GM23248 (cell line): ENCODE measurements around the gene CIT. TPM values are rescaled to one million over a fixed set of nuclear protein-coding genes. Genes with fewer than 3 reads are reported as not detected.

Experiments
- DNase-seq: peaks from one replicate; pipeline ENCODE4 v3.0.0-alpha.2; 2015
- H2AFZ ChIP-seq: fragments of 200-600 bp; sonication (generic); 2 replicates; pipeline ENCODE4 v1.6.1; 2016; ENCODE audit warnings: antibody characterized with exemption
- H3F3A ChIP-seq: fragments of 200-600 bp; sonication (generic); 2 replicates; pipeline ENCODE4 v1.6.1; 2016; ENCODE audit warnings: mild to moderate bottlenecking, antibody characterized with exemption, mixed run types; ENCODE audit not compliant: insufficient read depth
- H3K27ac ChIP-seq: fragments of 200-600 bp; sonication (generic); 2 replicates; pipeline ENCODE4 v1.5.1; 2016; ENCODE audit warnings: mild to moderate bottlenecking
- H3K27me3 ChIP-seq: fragments of 200-600 bp; sonication (generic); replicated peaks from 2 replicates; pipeline ENCODE4 v1.6.1; 2016; ENCODE audit warnings: mild to moderate bottlenecking; ENCODE audit not compliant: insufficient read depth
- H3K36me3 ChIP-seq: fragments of 200-600 bp; sonication (generic); 2 replicates; pipeline ENCODE4 v1.6.1; 2016; ENCODE audit warnings: low read depth, mild to moderate bottlenecking
- H3K4me1 ChIP-seq: fragments of 200-600 bp; sonication (generic); 2 replicates; pipeline ENCODE4 v1.6.1; 2016; ENCODE audit warnings: mild to moderate bottlenecking; ENCODE audit not compliant: insufficient read depth
- H3K4me2 ChIP-seq: fragments of 200-600 bp; sonication (generic); one replicate; pipeline ENCODE4 v1.6.1; 2016; ENCODE audit warnings: mild to moderate bottlenecking; ENCODE audit not compliant: unreplicated experiment
- H3K4me3 ChIP-seq: fragments of 200-600 bp; sonication (generic); 2 replicates; pipeline ENCODE4 v1.5.1; 2016; ENCODE audit warnings: mild to moderate bottlenecking
- H3K79me2 ChIP-seq: fragments of 200-600 bp; sonication (generic); 2 replicates; pipeline ENCODE4 v1.6.1; 2016; ENCODE audit warnings: mild to moderate bottlenecking; ENCODE audit not compliant: insufficient read depth
- H3K9ac ChIP-seq: fragments of 200-600 bp; sonication (generic); 2 replicates; pipeline ENCODE4 v1.6.1; 2016; ENCODE audit warnings: mild to moderate bottlenecking
- H3K9me2 ChIP-seq: fragments of 200-600 bp; sonication (generic); 2 replicates; pipeline ENCODE4 v1.6.1; 2016; ENCODE audit warnings: mixed run types, mild to moderate bottlenecking, moderate library complexity; ENCODE audit not compliant: insufficient read depth
- H3K9me3 ChIP-seq: fragments of 200-600 bp; sonication (generic); one replicate; pipeline ENCODE4 v1.6.1; 2017; ENCODE audit warnings: low read depth
- H4K20me1 ChIP-seq: fragments of 200-600 bp; sonication (generic); 2 replicates; pipeline ENCODE4 v1.6.0; 2016; ENCODE audit not compliant: insufficient read depth
- EZH2 ChIP-seq: fragments of 200-600 bp; sonication (generic); IDR thresholded peaks from 2 replicates; pipeline ENCODE4 v1.6.1; 2018; ENCODE audit warnings: antibody characterized with exemption, mild to moderate bottlenecking; ENCODE audit not compliant: insufficient read depth, poor library complexity, severe bottlenecking
- EZH2phosphoT487 ChIP-seq: fragments of 200-600 bp; sonication (generic); IDR thresholded peaks from 2 replicates; pipeline ENCODE4 v1.6.1; 2018; ENCODE audit warnings: antibody characterized with exemption, moderate library complexity, mild to moderate bottlenecking, low read depth; ENCODE audit not compliant: insufficient read depth
- WGBS, 2 experiments: methylation state at CpG; one replicate each; pipeline ENCODE4 v1.1.6; 2015 to 2017; ENCODE audit warnings: low lambda C conversion rate in 2 of 2, low coverage in 1 of 2; ENCODE audit errors: missing lambda C conversion rate in 2 of 2; 5-methylcytosine and 5-hydroxymethylcytosine counted together
- in situ Hi-C: fragments of 300-500 bp; cut with MboI; formaldehyde crosslinking; loops from 2 replicates; pipeline ENCODE4 v1.15.0; 2020
- polyA plus RNA-seq: library from polyadenylated mRNA; unstranded; fragments of >200 nt; fragmentation: Nextera tagmentation; extraction: Ambion mirVana; gene quantifications from 2 replicates; pipeline ENCODE4 v1.2.1, GENCODE V29; 2016
- total RNA-seq: library from RNA; depleted of rRNA; stranded (reverse); fragments of >200 nt; shearing (Covaris generic); gene quantifications from 2 replicates; pipeline ENCODE4 v1.2.3, GENCODE V29; 2014

CIT gene
- total and polyA plus RNA-seq, 2 experiments from 2014 or later = 4.3 to 6.8 TPM

- H3K4me1 ChIP-seq = no peaks in the 10 kb centered on the region
- no peak for DNase-seq
- TF ChIP-seq EZH2phosphoT487 (no peak), EZH2 (no peak)
- H3K27me3 ChIP-seq = no peaks in the 10 kb centered on the region
- no peak overlapping the region for H2AFZ ChIP-seq
- H3K36me3 ChIP-seq = no peaks in the 10 kb centered on the region
- no peak overlapping the region for H3K9ac ChIP-seq
- no peaks in the 10 kb centered on the region for H3K9me2 ChIP-seq
- H4K20me1 ChIP-seq = no peaks in the 10 kb centered on the region
- H3K79me2 ChIP-seq = no peaks in the 10 kb centered on the region
- in situ Hi-C loops = no loop called here
- WGBS, 2 experiments = 95 to 100% methylated on average over 2 of the region's 2 CpGs
- H3K27ac ChIP-seq = no peak overlapping the region
- no peak overlapping the region for H3K4me3 ChIP-seq
- H3F3A ChIP-seq = no peaks in the 10 kb centered on the region
- H3K9me3 ChIP-seq = no peaks in the 10 kb centered on the region
- H3K4me2 ChIP-seq = no peak overlapping the region
Measured at GRCh38 chr12:119817546-119818343, 59.4 kb downstream of the CIT start.

- H3K4me2 ChIP-seq = peak overlapping the region; percentile 52
- H3K27me3 ChIP-seq = no peaks in the 10 kb centered on the region
- TF ChIP-seq EZH2phosphoT487 = no peak
- TF ChIP-seq EZH2 = no peak
- H3F3A ChIP-seq = peaks cover 13% of the 10 kb centered on the region
- H3K36me3 ChIP-seq = no peaks in the 10 kb centered on the region
- no peak overlapping the region; the same call in 1 of the 2 replicates for H3K4me3 ChIP-seq
- no peak overlapping the region for H3K27ac ChIP-seq
- H4K20me1 ChIP-seq = no peaks in the 10 kb centered on the region
- no peaks in the 10 kb centered on the region for H3K9me3 ChIP-seq
- no peaks in the 10 kb centered on the region for H3K9me2 ChIP-seq
- no peak overlapping the region; the same call in 1 of the 2 replicates for H3K9ac ChIP-seq
- peak overlapping the region; percentile 9; the same call in 1 of the 2 replicates for H2AFZ ChIP-seq
- peaks cover 17% of the 10 kb centered on the region for H3K4me1 ChIP-seq
- H3K79me2 ChIP-seq = no peaks in the 10 kb centered on the region
- in situ Hi-C loops = no loop called here
- no peak for DNase-seq
- WGBS, 2 experiments = 97 to 100% methylated on average over 2 of the region's 2 CpGs
Measured at GRCh38 chr12:119809023-119809422, 68.1 kb downstream of the CIT start.

DNA sequence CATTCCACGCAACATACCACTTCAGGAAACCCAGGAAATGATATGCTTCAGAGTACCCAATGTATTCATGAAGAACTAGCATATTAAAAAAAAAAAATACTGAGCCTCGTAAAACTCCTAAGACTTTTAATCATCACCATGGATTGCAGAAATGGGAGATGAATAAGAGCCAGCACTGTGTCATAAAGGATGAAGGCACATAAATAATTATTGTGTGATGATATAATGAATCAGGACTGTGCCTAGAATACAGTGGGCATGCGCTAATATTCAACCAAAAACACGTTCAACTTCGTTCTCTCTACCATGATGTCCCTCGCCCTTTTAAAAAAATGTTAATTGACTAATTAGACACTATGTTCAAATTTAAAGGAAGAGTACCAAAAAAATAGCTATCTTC is 68.7 kb downstream of the CIT start:
- Histone ChIP-seq H3K4me1 (peaks cover 17% of the 10 kb centered on the region), H3K36me3 (no peaks in the 10 kb centered on the region), H3K27ac (no peak overlapping the region), H3F3A (peaks cover 19% of the 10 kb centered on the region), H3K9me2 (no peaks in the 10 kb centered on the region), H3K9me3 (no peaks in the 10 kb centered on the region), H3K79me2 (no peaks in the 10 kb centered on the region), H3K9ac (no peak overlapping the region; the same call in 1 of the 2 replicates), H3K4me2 (peak overlapping the region; percentile 52), H3K4me3 (peak overlapping the region; percentile 34), H3K27me3 (no peaks in the 10 kb centered on the region), H4K20me1 (no peaks in the 10 kb centered on the region), H2AFZ (peak overlapping the region; percentile 9; the same call in 1 of the 2 replicates)
- peak; percentile 66 for DNase-seq
- TF ChIP-seq EZH2 = no peak
- no peak for TF ChIP-seq EZH2phosphoT487
- 16% methylated on average over 6 of the region's 6 CpGs for WGBS, 2 experiments
- in situ Hi-C loops = no loop called here

DNA sequence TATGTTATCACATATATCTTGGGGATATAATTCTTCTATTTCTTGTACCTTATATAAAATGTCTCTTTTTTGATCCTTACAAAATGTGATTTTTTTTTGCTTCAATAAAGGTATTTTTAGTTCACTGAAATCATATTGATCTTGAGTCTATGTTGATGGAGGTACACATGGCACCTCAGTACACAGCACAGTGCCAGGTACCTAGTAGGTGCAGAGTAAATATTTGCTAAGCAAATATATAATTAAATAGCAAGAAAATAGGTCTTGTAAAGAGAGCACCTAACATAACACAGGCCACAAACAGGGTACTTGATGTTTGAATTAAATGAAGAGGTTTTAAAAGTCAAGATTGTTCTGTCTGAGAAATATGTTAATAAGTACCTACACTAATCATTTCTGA is 69.7 kb downstream of the CIT start:
- H3K9me3 ChIP-seq = no peaks in the 10 kb centered on the region
- no peak overlapping the region for H2AFZ ChIP-seq
- H3K4me2 ChIP-seq = no peak overlapping the region
- H3K27ac ChIP-seq = no peak overlapping the region
- H3K36me3 ChIP-seq = no peaks in the 10 kb centered on the region
- in situ Hi-C loops = no loop called here
- H3K9me2 ChIP-seq = no peaks in the 10 kb centered on the region
- H3K27me3 ChIP-seq = no peaks in the 10 kb centered on the region
- H3K79me2 ChIP-seq = no peaks in the 10 kb centered on the region
- H3K4me3 ChIP-seq = no peak overlapping the region
- TF ChIP-seq EZH2 (no peak), EZH2phosphoT487 (no peak)
- peaks cover 24% of the 10 kb centered on the region for H3F3A ChIP-seq
- H4K20me1 ChIP-seq = no peaks in the 10 kb centered on the region
- H3K4me1 ChIP-seq = peaks cover 17% of the 10 kb centered on the region
- H3K9ac ChIP-seq = no peak overlapping the region
- DNase-seq = no peak
